B cell (primary cell): Measurements from ENCODE around the gene GUCY1B1. TPM values are rescaled to one million over a fixed set of nuclear protein-coding genes. Genes with fewer than 3 reads are reported as not detected.

Source experiments
- ATAC-seq: fragments of 200-7000 bp; cut with Tn5 transposase; one replicate; pipeline ENCODE4 v1.10.0; 2021; ENCODE audit warnings: low read depth, mild to moderate bottlenecking, moderate number of reproducible peaks, moderate library complexity
- CTCF ChIA-PET: fragments of 350-600 bp; sonication (Branson Sonifier 250); formaldehyde crosslinking; loops from one replicate; lab custom pipeline; 2021; ENCODE audit warnings: antibody characterized with exemption, inconsistent platforms; lab: Charles Lee
- POLR2A ChIA-PET: fragments of 350-600 bp; sonication (Branson Sonifier 250); formaldehyde crosslinking; loops from one replicate; lab custom pipeline; 2021; ENCODE audit warnings: antibody characterized with exemption; lab: Charles Lee
- DNase-seq: peaks from one replicate; pipeline ENCODE4 v3.0.0; 2013
- H2AFZ ChIP-seq: 2 replicates; pipeline ENCODE4 v1.6.1; 2012; ENCODE audit warnings: mild to moderate bottlenecking, low read depth, low read length; ENCODE audit not compliant: insufficient read depth, poor library complexity, severe bottlenecking
- H3K27ac ChIP-seq, 2 donors: 1 replicate in 1 of 2; 2 replicates in 1 of 2; pipeline ENCODE4 v1.5.1; 2012 to 2013; ENCODE audit warnings: low read length in 2 of 2, mild to moderate bottlenecking in 2 of 2, moderate library complexity in 1 of 2
- H3K27me3 ChIP-seq, 4 experiments: fragments of 200-600 bp in 1 of 4; sonication (generic) in 1 of 4; replicated peaks in 1 of 4; 1 replicate in 2 of 4; 2 replicates in 2 of 4; pipeline versions ENCODE4 v1.6.1 to v1.7.0; 2013 to 2016; ENCODE audit warnings: low read length in 3 of 4, mild to moderate bottlenecking in 2 of 4, mixed read lengths in 1 of 4, moderate library complexity in 1 of 4; ENCODE audit not compliant: insufficient read depth in 4 of 4, control insufficient read depth in 3 of 4; ENCODE audit errors: control extremely low read depth in 1 of 4
- H3K36me3 ChIP-seq, 2 experiments: replicated peaks in 1 of 2; 1 replicate in 1 of 2; 2 replicates in 1 of 2; pipeline versions ENCODE4 v1.6.1 to v1.7.1; 2013; ENCODE audit warnings: low read length in 1 of 2; ENCODE audit not compliant: insufficient read depth in 2 of 2, control insufficient read depth in 1 of 2; ENCODE audit errors: control extremely low read depth in 1 of 2, extremely low read depth in 1 of 2
- H3K4me1 ChIP-seq, 2 donors: fragments of 200-600 bp in 1 of 2; sonication (generic) in 1 of 2; 1 replicate in 1 of 2; 2 replicates in 1 of 2; pipeline versions ENCODE4 v1.5.1 to v1.6.1; 2013 to 2017; ENCODE audit warnings: low read length in 2 of 2; ENCODE audit not compliant: control insufficient read depth in 2 of 2, insufficient read depth in 2 of 2
- H3K4me2 ChIP-seq: replicated peaks from 2 replicates; pipeline ENCODE3; 2012; ENCODE audit warnings: mild to moderate bottlenecking, low read depth, low read length; ENCODE audit not compliant: poor library complexity, severe bottlenecking
- H3K4me3 ChIP-seq, 5 experiments: fragments of 200-600 bp in 1 of 5; sonication (generic) in 1 of 5; 1 replicate in 3 of 5; 2 replicates in 2 of 5; pipeline versions ENCODE4 v1.5.1 to v1.7.0; 2011 to 2016; ENCODE audit warnings: low read length in 4 of 5, mild to moderate bottlenecking in 4 of 5, low read depth in 2 of 5, control low read depth in 1 of 5, moderate library complexity in 1 of 5; ENCODE audit not compliant: insufficient read depth in 1 of 5; ENCODE audit errors: control extremely low read depth in 1 of 5, extremely low read depth in 1 of 5
- H3K79me2 ChIP-seq: fragments of 200-600 bp; sonication (generic); one replicate; pipeline ENCODE4 v1.6.0; 2016; ENCODE audit warnings: low read length; ENCODE audit not compliant: control insufficient read depth, insufficient read depth
- H3K9ac ChIP-seq: fragments of 200-600 bp; sonication (generic); 2 replicates; pipeline ENCODE4 v1.6.1; 2017; ENCODE audit warnings: mild to moderate bottlenecking, low read length, moderate library complexity
- H3K9me3 ChIP-seq, 3 donors: one replicate each; pipeline versions ENCODE4 v1.6.1 to v1.7.1; 2013; ENCODE audit warnings: low read length in 2 of 3; ENCODE audit not compliant: control insufficient read depth in 2 of 3, insufficient read depth in 1 of 3; ENCODE audit errors: control extremely low read depth in 1 of 3
- H4K20me1 ChIP-seq: 2 replicates; pipeline ENCODE4 v1.6.0; 2012; ENCODE audit warnings: mild to moderate bottlenecking, low read length; ENCODE audit not compliant: insufficient read depth, control insufficient read depth, poor library complexity, severe bottlenecking
- H3K27ac Mint-ChIP-seq: one replicate; pipeline ENCODE4 v1.8.0; 2021; ENCODE audit warnings: mixed read lengths
- H3K27me3 Mint-ChIP-seq: one replicate; pipeline ENCODE4 v1.8.0; 2021; ENCODE audit warnings: mixed read lengths
- H3K4me1 Mint-ChIP-seq: one replicate; pipeline ENCODE4 v1.8.0; 2021; ENCODE audit warnings: mixed read lengths
- H3K4me3 Mint-ChIP-seq: one replicate; pipeline ENCODE4 v1.8.0; 2021; ENCODE audit warnings: mixed read lengths
- H3K9me3 Mint-ChIP-seq: one replicate; pipeline ENCODE4 v1.8.0; 2022; ENCODE audit warnings: mixed read lengths; ENCODE audit not compliant: insufficient read depth
- EZH2 ChIP-seq: IDR thresholded peaks from 2 replicates; pipeline ENCODE4 v1.6.1; 2012; ENCODE audit warnings: borderline replicate concordance, low read depth, mild to moderate bottlenecking, moderate library complexity, low read length; ENCODE audit not compliant: insufficient read depth, poor library complexity, severe bottlenecking
- WGBS: methylation state at CpG from one replicate; pipeline ENCODE4 v1.1.5; 2013; ENCODE audit warnings: missing lambda C conversion rate; ENCODE audit not compliant: insufficient coverage; 5-methylcytosine and 5-hydroxymethylcytosine counted together
- intact Hi-C: fragments of 100-400 bp; cut with micrococcal nuclease; formaldehyde crosslinking; loops from one replicate; pipeline ENCODE4 v1.10.0; 2022
- polyA plus RNA-seq: library from polyadenylated mRNA; depleted of rRNA; stranded (reverse); fragments of >200 nt; gene quantifications from 2 replicates; pipeline ENCODE4 v1.2.3, GENCODE V29; 2012
- total RNA-seq, 2 donors: library from RNA; stranded (reverse); fragments of 120-200 nt in 1 of 2; gene quantifications; 1 replicate in 1 of 2; 2 replicates in 1 of 2; pipeline versions ENCODE4 v1.2.3 to v1.2.4, GENCODE V29; 2013 to 2022
- TF ChIP-seq, protein P1 (sequence below): fragments of 200-600 bp; IDR thresholded peaks from one replicate; pipeline ENCODE4 v1.8.0; 2022; ENCODE audit warnings: antibody characterized with exemption, mild to moderate bottlenecking

The GUCY1B1 gene
- total and polyA plus RNA-seq, 2 donors (not counting 1 experiment from before 2014, with no cell fraction given), result 0.09 to 0.10 TPM

DNA sequence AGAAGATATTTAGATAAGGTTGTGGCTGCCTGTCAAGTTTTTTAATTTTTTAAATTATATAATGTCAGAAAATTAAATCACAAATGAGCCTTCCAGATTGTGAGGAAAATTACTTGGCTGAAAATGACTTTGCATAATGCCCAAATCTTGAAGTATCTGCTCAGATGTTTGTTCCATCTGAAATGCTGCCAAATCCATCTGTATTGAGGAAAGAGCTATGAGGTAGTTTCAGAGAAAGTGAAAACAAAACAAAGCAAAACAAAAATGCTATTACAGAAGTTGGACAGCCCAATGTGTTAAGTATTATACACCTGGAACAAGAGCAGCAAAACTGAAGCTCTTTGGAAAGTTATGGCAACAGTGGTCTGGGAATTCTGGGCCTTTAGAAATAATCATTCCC is 23.3 kb upstream of the GUCY1B1 start:
- H3K9me3 Mint-ChIP-seq, result no peaks in the 10 kb centered on the region
- Histone ChIP-seq H3K9ac (no peak overlapping the region), H3K9me3 (no peaks in the 10 kb centered on the region), H3K36me3 (no peaks in the 10 kb centered on the region), H4K20me1 (no peaks in the 10 kb centered on the region), H3K4me1 (no peaks in the 10 kb centered on the region), H3K4me2 (no peak overlapping the region), H2AFZ (no peak overlapping the region), H3K27me3 (no peaks in the 10 kb centered on the region), H3K79me2 (no peaks in the 10 kb centered on the region), H3K27ac (no peak overlapping the region), H3K4me3 (no peak overlapping the region)
- H3K4me1 Mint-ChIP-seq, result no peaks in the 10 kb centered on the region
- POLR2A ChIA-PET, result no interaction called here
- no peak overlapping the region for H3K4me3 Mint-ChIP-seq
- no peak for ATAC-seq
- TF ChIP-seq EZH2, result no peak
- TF ChIP-seq, protein P1, sequence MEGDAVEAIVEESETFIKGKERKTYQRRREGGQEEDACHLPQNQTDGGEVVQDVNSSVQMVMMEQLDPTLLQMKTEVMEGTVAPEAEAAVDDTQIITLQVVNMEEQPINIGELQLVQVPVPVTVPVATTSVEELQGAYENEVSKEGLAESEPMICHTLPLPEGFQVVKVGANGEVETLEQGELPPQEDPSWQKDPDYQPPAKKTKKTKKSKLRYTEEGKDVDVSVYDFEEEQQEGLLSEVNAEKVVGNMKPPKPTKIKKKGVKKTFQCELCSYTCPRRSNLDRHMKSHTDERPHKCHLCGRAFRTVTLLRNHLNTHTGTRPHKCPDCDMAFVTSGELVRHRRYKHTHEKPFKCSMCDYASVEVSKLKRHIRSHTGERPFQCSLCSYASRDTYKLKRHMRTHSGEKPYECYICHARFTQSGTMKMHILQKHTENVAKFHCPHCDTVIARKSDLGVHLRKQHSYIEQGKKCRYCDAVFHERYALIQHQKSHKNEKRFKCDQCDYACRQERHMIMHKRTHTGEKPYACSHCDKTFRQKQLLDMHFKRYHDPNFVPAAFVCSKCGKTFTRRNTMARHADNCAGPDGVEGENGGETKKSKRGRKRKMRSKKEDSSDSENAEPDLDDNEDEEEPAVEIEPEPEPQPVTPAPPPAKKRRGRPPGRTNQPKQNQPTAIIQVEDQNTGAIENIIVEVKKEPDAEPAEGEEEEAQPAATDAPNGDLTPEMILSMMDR, result no peak
- no peaks in the 10 kb centered on the region for H3K27me3 Mint-ChIP-seq
- DNase-seq, result no peak
- CTCF ChIA-PET, result no interaction called here
- intact Hi-C loops, result no loop called here
- no peak overlapping the region for H3K27ac Mint-ChIP-seq

GRCh38 chr4:155738548-155738947 is 20.3 kb upstream of the GUCY1B1 start:
- Histone ChIP-seq H3K27me3 (no peaks in the 10 kb centered on the region), H3K4me1 (no peaks in the 10 kb centered on the region), H2AFZ (no peak overlapping the region), H3K27ac (no peak overlapping the region), H3K36me3 (no peaks in the 10 kb centered on the region), H3K9ac (no peak overlapping the region), H3K4me3 (no peak overlapping the region), H4K20me1 (no peaks in the 10 kb centered on the region), H3K4me2 (no peak overlapping the region), H3K9me3 (no peaks in the 10 kb centered on the region), H3K79me2 (no peaks in the 10 kb centered on the region)
- intact Hi-C loops, result no loop called here
- DNase-seq, result no peak
- TF ChIP-seq EZH2, result no peak
- TF ChIP-seq, protein P1, result no peak
- 100% methylated on average over 2 of the region's 2 CpGs for WGBS
- Mint-ChIP-seq H3K27me3 (no peaks in the 10 kb centered on the region), H3K27ac (no peak overlapping the region), H3K4me3 (no peak overlapping the region), H3K4me1 (no peaks in the 10 kb centered on the region), H3K9me3 (no peaks in the 10 kb centered on the region)
- ChIA-PET POLR2A (no interaction called here), CTCF (no interaction called here)
- no peak for ATAC-seq
